Ascending aorta (tissue), 2 donors: ENCODE data around the gene CNNM2. TPM values are rescaled to one million over a fixed set of nuclear protein-coding genes. Genes with fewer than 3 reads are reported as not detected.

Experiments used
- DNase-seq, 2 donors: peaks; one replicate each; pipeline ENCODE4 v3.0.0-alpha.2; 2019; ENCODE audit warnings: low spot score in 2 of 2
- H3K27ac ChIP-seq, 2 donors: fragments of 200-600 bp; sonication (generic); one replicate each; pipeline ENCODE4 v1.5.1; 2016 to 2017; ENCODE audit warnings: mild to moderate bottlenecking in 1 of 2
- H3K27me3 ChIP-seq: fragments of 200-600 bp; sonication (generic); one replicate; pipeline ENCODE4 v1.5.1; 2017
- H3K36me3 ChIP-seq, 2 donors: fragments of 200-600 bp; sonication (generic); one replicate each; pipeline ENCODE4 v1.5.1; 2016
- H3K4me1 ChIP-seq, 2 donors: fragments of 200-600 bp; sonication (generic); one replicate each; pipeline ENCODE4 v1.5.1; 2016 to 2017; ENCODE audit warnings: mild to moderate bottlenecking in 1 of 2
- H3K4me3 ChIP-seq, 2 donors: fragments of 200-600 bp; sonication (generic); one replicate each; pipeline ENCODE4 v1.5.1; 2016 to 2017; ENCODE audit warnings: mild to moderate bottlenecking in 1 of 2
- H3K9me3 ChIP-seq, 2 donors: fragments of 200-600 bp; sonication (generic); one replicate each; pipeline ENCODE4 v1.5.1; 2016
- intact Hi-C: fragments of 100-400 bp; cut with DNase I; formaldehyde crosslinking; loops from one replicate; pipeline ENCODE4 v1.15.1; 2023
- total RNA-seq: library from RNA; depleted of rRNA; stranded (reverse); fragments of >200 nt; gene quantifications from one replicate; pipeline ENCODE4 v1.1.0, GENCODE V29; 2016
- TF ChIP-seq, protein P1 (sequence below), 3 experiments: fragments of 200-600 bp in 2 of 3; fragments of 450-650 bp in 1 of 3; sonication (generic) in 2 of 3; IDR thresholded peaks; one replicate each; pipeline ENCODE4 v1.5.1; 2016 to 2019; ENCODE audit warnings: antibody characterized with exemption in 3 of 3, mild to moderate bottlenecking in 1 of 3, moderate library complexity in 1 of 3

CNNM2 gene
- total RNA-seq, 1 donor from 2014 or later = 18.7 TPM

DNA sequence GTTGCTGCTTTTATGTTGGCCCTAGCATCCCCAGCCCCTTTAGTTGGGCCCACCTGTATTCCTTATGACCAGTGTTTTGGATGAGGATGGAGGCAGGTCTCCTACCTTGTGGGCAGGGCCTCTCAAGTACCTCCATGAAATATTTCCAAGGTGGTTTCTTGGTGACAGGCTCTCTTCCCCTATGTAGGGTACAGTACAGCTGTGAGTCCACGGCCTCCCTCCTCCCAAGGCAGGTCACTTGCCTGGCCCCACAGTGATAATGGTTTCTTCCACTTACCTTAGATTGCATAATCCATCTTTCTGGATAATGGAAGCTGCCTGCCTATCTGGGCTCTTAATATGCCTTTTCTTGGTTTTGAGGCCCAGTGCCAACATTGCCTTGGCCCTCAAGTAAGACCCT is 164.6 kb downstream of the CNNM2 start:
- TF ChIP-seq, protein P1, sequence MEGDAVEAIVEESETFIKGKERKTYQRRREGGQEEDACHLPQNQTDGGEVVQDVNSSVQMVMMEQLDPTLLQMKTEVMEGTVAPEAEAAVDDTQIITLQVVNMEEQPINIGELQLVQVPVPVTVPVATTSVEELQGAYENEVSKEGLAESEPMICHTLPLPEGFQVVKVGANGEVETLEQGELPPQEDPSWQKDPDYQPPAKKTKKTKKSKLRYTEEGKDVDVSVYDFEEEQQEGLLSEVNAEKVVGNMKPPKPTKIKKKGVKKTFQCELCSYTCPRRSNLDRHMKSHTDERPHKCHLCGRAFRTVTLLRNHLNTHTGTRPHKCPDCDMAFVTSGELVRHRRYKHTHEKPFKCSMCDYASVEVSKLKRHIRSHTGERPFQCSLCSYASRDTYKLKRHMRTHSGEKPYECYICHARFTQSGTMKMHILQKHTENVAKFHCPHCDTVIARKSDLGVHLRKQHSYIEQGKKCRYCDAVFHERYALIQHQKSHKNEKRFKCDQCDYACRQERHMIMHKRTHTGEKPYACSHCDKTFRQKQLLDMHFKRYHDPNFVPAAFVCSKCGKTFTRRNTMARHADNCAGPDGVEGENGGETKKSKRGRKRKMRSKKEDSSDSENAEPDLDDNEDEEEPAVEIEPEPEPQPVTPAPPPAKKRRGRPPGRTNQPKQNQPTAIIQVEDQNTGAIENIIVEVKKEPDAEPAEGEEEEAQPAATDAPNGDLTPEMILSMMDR (IDR thresholded peaks at IDR 0.05) = no peak

DNA sequence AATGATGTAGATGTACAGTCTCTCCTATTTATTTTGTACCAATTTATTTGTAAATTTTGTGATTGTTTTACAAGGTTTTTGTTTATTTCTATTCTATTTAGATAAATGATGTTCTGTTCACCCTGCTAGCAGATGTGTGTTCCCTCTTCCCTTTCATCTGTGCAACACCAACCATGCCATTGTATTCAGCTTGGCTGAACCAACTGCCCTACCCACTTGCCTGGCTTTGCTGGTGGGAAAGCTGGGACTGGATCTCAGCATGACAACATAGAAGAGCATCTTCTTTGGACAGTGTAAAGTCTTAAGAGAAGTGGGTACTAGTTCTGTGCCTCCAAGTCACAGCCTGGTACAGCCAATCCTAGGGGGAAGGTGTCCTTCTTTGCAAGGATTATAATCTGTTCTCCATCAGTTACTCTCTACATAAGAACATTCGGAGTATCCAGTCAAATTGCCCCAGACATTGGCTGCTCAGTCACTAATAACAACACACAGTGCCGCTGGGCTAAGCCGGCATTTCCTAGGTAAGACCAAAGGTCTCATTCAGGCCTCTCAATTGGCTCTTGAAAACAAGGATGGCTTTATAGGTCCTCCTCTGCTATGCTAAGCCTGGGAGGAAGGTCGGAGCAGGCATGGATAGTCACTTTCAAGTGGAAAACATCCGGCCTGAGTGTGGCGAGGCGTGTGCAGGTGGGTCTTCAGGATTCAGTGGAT is 165.3 kb downstream of the CNNM2 start:
- Histone ChIP-seq H3K4me1 (peaks cover 0 to 23% of the 10 kb centered on the region in 2 donors), H3K9me3 (no peaks in the 10 kb centered on the region), H3K27ac (peak overlapping the region; percentile 34 to 80), H3K36me3 (peaks cover 9 to 40% of the 10 kb centered on the region in 2 donors), H3K27me3 (no peaks in the 10 kb centered on the region), H3K4me3 (no peak overlapping the region)
- DNase-seq = no peak
- intact Hi-C loops = no loop called here
- TF ChIP-seq, protein P1 (IDR thresholded peaks at IDR 0.05) = no peak

More for the DNA sequence above, 164.6 kb downstream of the CNNM2 start:
- H3K4me1 ChIP-seq = peaks cover 0 to 30% of the 10 kb centered on the region in 2 donors
- no peak overlapping the region for H3K4me3 ChIP-seq
- peaks cover 9 to 37% of the 10 kb centered on the region in 2 donors for H3K36me3 ChIP-seq
- no peak for DNase-seq
- no peaks in the 10 kb centered on the region for H3K9me3 ChIP-seq
- intact Hi-C loops = no loop called here
- H3K27me3 ChIP-seq = no peaks in the 10 kb centered on the region
- peak overlapping the region in 1 of 2 donors; percentile 8 for H3K27ac ChIP-seq

DNA sequence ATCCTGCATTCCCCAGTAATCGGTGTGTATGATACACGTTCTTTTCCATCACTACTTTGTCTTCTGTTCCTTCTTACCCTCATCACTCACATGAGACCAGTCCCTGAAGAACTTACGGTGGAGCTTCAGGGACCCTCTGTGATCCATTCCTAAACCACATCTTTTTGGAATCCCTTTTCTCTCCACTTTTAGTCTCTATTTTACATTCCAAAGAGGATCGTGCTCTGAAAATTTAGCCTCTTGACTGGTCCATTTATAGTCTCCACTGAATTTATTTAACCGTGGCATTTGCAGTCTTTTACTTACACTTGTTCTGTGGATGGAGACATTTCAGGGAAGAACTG is 165.9 kb downstream of the CNNM2 start:
- Histone ChIP-seq H3K9me3 (no peaks in the 10 kb centered on the region), H3K36me3 (peaks cover 13 to 45% of the 10 kb centered on the region in 2 donors), H3K4me3 (no peak overlapping the region), H3K27me3 (no peaks in the 10 kb centered on the region), H3K27ac (peak overlapping the region in 1 of 2 donors; percentile 80), H3K4me1 (peaks cover 0 to 19% of the 10 kb centered on the region in 2 donors)
- no peak for DNase-seq
- TF ChIP-seq, protein P1 (IDR thresholded peaks at IDR 0.05) = no peak
- intact Hi-C loops = no loop called here

DNA sequence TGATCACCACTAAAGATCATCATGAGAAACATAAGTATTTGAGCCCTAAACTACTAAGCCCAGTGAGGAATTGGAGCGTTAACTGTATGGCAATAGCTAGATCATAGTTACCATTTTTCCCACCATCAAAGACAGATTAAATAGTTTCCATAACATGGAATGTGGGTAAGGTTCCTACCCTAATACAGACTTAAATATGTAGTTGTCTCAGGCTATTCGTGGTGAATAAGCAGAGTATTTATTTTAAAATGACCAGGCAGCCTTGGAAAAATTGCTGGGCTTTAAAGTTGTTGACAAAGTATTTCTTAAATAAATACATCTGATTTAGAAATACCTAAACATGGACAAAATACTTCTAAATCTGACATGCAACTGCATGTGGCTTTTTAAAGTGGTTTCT is 168.2 kb downstream of the CNNM2 start:
- no peak for DNase-seq
- TF ChIP-seq, protein P1 (IDR thresholded peaks at IDR 0.05) = no peak
- Histone ChIP-seq H3K36me3 (peaks cover 37 to 68% of the 10 kb centered on the region in 2 donors), H3K9me3 (no peaks in the 10 kb centered on the region), H3K27ac (peak overlapping the region; percentile 68 to 80), H3K4me1 (peaks cover 0 to 19% of the 10 kb centered on the region in 2 donors), H3K27me3 (no peaks in the 10 kb centered on the region), H3K4me3 (no peak overlapping the region)
- intact Hi-C loops = no loop called here

- Histone ChIP-seq H3K27ac (peak overlapping the region; percentile 68 to 80), H3K9me3 (no peaks in the 10 kb centered on the region), H3K27me3 (no peaks in the 10 kb centered on the region), H3K36me3 (peaks cover 41 to 73% of the 10 kb centered on the region in 2 donors), H3K4me1 (peaks cover 0 to 19% of the 10 kb centered on the region in 2 donors), H3K4me3 (no peak overlapping the region)
- intact Hi-C loops = no loop called here
- DNase-seq = no peak
- TF ChIP-seq, protein P1 (IDR thresholded peaks at IDR 0.05) = peak in 1 of 3 experiments; percentile 15
Measured at GRCh38 chr10:103086799-103087198, 168.7 kb downstream of the CNNM2 start.
